Smooth muscle cell (in vitro differentiated cells): ENCODE measurements around the gene NFATC2. TPM values are rescaled to one million over a fixed set of nuclear protein-coding genes. Genes with fewer than 3 reads are reported as not detected.

ENCODE experiments used
- DNase-seq: peaks from one replicate; lab custom pipeline; 2025; ENCODE audit not compliant: unreplicated experiment; lab: John Stamatoyannopoulos, UW
- H2AFZ ChIP-seq: fragments of 200-600 bp; sonication (generic); 2 replicates; pipeline ENCODE4 v1.6.0; 2016; ENCODE audit warnings: antibody characterized with exemption, low read depth, mild to moderate bottlenecking
- H3F3A ChIP-seq: fragments of 200-600 bp; sonication (generic); 2 replicates; pipeline ENCODE4 v1.6.0; 2017; ENCODE audit warnings: antibody characterized with exemption, low read depth
- H3K27ac ChIP-seq: fragments of 200-600 bp; sonication (generic); 2 replicates; pipeline ENCODE4 v1.5.1; 2016; ENCODE audit warnings: low read depth, mild to moderate bottlenecking
- H3K27me3 ChIP-seq: fragments of 200-600 bp; sonication (generic); 2 replicates; pipeline ENCODE4 v1.6.1; 2016; ENCODE audit warnings: low read depth, mild to moderate bottlenecking
- H3K36me3 ChIP-seq: fragments of 200-600 bp; sonication (generic); 2 replicates; pipeline ENCODE4 v1.5.1; 2016; ENCODE audit warnings: low read depth
- H3K4me1 ChIP-seq: fragments of 200-600 bp; sonication (generic); 2 replicates; pipeline ENCODE4 v1.5.1; 2016; ENCODE audit warnings: low read depth
- H3K4me2 ChIP-seq: fragments of 200-600 bp; sonication (generic); 2 replicates; pipeline ENCODE4 v1.6.0; 2016; ENCODE audit warnings: mild to moderate bottlenecking
- H3K4me3 ChIP-seq: fragments of 200-600 bp; sonication (generic); 2 replicates; pipeline ENCODE4 v1.5.1; 2016; ENCODE audit warnings: mild to moderate bottlenecking
- H3K79me2 ChIP-seq: fragments of 200-600 bp; sonication (generic); 2 replicates; pipeline ENCODE4 v1.6.0; 2016; ENCODE audit warnings: low read depth, mild to moderate bottlenecking
- H3K9ac ChIP-seq: fragments of 200-600 bp; sonication (generic); 2 replicates; pipeline ENCODE4 v1.6.0; 2016; ENCODE audit warnings: low read depth
- H3K9me3 ChIP-seq: fragments of 200-600 bp; sonication (generic); replicated peaks from 2 replicates; pipeline ENCODE4 v1.5.1; 2016; ENCODE audit warnings: low read depth
- H4K20me1 ChIP-seq: fragments of 200-600 bp; sonication (generic); 2 replicates; pipeline ENCODE4 v1.6.0; 2016; ENCODE audit warnings: low read depth
- WGBS: methylation state at CpG from one replicate; pipeline ENCODE4 v1.1.7; 2016; ENCODE audit warnings: low lambda C conversion rate; 5-methylcytosine and 5-hydroxymethylcytosine counted together
- polyA plus RNA-seq: library from polyadenylated mRNA; unstranded; fragments of >200 nt; fragmentation: Nextera tagmentation; extraction: Ambion mirVana; gene quantifications from 2 replicates; pipeline ENCODE4 v1.2.1, GENCODE V29; 2016
- total RNA-seq: library from RNA; depleted of rRNA; stranded (reverse); fragments of >200 nt; gene quantifications from 2 replicates; pipeline ENCODE4 v1.2.3, GENCODE V29; 2014
- TF ChIP-seq, protein P1 (sequence below): fragments of 200-600 bp; sonication (generic); IDR thresholded peaks from 2 replicates; pipeline ENCODE4 v1.5.1; 2017; ENCODE audit warnings: borderline replicate concordance, mild to moderate bottlenecking, antibody characterized with exemption; ENCODE audit not compliant: insufficient read depth, poor library complexity, severe bottlenecking

Gene NFATC2
- total and polyA plus RNA-seq, 2 experiments from 2014 or later: 5.8 to 8.4 TPM

DNA sequence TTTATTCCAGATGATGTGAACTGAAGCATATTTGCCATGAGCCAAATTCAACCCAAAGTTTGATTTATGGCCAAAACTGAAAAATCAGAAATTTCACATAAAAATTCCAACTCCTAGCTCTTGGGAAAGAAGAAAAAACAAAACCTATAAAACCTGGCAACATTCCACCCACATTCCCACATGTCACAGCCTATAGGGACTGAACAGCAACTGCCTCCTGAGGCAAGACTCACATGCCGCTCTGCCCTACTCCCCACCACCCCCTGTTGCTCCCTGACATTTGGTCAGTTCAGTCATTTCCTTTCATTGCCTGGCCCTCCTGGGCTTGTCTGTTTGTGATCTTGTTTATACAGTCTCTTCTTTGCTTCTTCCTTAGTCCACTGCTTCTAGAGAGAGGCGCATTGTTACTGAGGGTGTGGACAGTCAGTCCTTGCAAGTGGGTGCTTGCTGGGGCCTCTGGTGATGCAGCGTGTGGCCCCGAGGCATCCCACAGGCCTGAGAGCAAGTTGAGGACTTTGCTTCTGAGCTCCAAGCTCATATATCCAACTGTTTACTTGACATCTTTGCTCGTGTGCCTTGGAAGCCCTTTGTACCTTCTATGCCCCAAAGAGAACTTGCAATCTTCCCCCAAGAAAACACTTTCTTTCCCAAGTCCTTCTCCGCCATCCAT lies 31.4 kb downstream of the NFATC2 start:
- Histone ChIP-seq H3K9me3 (no peaks in the 10 kb centered on the region), H3K79me2 (no peaks in the 10 kb centered on the region), H3K4me3 (no peak overlapping the region), H3K9ac (no peak overlapping the region), H2AFZ (no peak overlapping the region), H4K20me1 (no peaks in the 10 kb centered on the region), H3K4me1 (no peaks in the 10 kb centered on the region), H3K27ac (no peak overlapping the region), H3K36me3 (no peaks in the 10 kb centered on the region), H3K27me3 (no peaks in the 10 kb centered on the region), H3K4me2 (no peak overlapping the region), H3F3A (peaks cover 4% of the 10 kb centered on the region)
- 93% methylated on average over 6 of the region's 6 CpGs for WGBS
- TF ChIP-seq, protein P1, sequence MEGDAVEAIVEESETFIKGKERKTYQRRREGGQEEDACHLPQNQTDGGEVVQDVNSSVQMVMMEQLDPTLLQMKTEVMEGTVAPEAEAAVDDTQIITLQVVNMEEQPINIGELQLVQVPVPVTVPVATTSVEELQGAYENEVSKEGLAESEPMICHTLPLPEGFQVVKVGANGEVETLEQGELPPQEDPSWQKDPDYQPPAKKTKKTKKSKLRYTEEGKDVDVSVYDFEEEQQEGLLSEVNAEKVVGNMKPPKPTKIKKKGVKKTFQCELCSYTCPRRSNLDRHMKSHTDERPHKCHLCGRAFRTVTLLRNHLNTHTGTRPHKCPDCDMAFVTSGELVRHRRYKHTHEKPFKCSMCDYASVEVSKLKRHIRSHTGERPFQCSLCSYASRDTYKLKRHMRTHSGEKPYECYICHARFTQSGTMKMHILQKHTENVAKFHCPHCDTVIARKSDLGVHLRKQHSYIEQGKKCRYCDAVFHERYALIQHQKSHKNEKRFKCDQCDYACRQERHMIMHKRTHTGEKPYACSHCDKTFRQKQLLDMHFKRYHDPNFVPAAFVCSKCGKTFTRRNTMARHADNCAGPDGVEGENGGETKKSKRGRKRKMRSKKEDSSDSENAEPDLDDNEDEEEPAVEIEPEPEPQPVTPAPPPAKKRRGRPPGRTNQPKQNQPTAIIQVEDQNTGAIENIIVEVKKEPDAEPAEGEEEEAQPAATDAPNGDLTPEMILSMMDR: no peak
- DNase-seq: no peak

DNA sequence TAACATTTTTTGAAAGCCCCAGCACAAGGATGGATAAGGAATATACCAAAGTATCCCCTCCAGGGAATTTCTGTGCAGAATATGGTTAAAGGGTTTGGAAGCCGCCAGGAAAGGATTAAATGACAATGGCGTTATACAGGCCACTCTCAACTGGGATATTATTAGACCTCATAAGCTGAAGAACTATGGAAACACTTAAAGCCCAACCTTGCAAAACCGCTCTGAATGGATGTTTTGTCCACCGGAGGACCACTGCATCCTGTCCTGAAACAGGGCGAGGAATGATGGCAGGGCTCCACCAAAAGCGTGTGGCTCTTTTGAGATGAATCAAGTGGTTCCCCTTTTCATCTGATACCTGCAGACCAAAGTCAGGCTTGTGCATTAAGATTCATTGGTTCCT lies 32.4 kb downstream of the NFATC2 start:
- no peak overlapping the region for H3K4me3 ChIP-seq
- H3K27ac ChIP-seq: no peak overlapping the region
- no peaks in the 10 kb centered on the region for H4K20me1 ChIP-seq
- peaks cover 4% of the 10 kb centered on the region for H3F3A ChIP-seq
- H3K4me1 ChIP-seq: no peaks in the 10 kb centered on the region
- WGBS: 93% methylated on average over 6 of the region's 6 CpGs
- H2AFZ ChIP-seq: no peak overlapping the region
- no peaks in the 10 kb centered on the region for H3K27me3 ChIP-seq
- H3K36me3 ChIP-seq: no peaks in the 10 kb centered on the region
- DNase-seq: no peak
- no peak overlapping the region for H3K4me2 ChIP-seq
- no peak overlapping the region for H3K9ac ChIP-seq
- no peaks in the 10 kb centered on the region for H3K9me3 ChIP-seq
- TF ChIP-seq, protein P1: no peak
- no peaks in the 10 kb centered on the region for H3K79me2 ChIP-seq

DNA sequence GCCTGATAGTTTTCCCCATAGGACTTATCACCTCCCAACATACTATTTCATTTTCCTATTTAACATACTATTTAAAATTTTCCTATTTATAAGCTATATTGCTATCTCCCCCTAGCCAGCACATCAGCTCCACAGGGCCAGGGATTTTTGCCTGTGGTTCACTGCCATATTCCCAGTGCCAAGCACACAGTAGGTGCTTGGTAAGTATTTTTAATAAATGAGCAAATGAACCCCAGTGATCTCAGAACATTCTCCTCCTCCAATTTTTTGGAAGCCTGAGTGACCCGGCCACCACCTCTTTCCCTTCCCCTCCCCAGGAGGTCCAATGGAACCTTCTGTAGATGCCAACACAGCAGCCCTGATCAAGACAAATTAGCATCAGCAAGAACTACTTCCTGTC lies 33.3 kb downstream of the NFATC2 start:
- TF ChIP-seq, protein P1: no peak
- H3F3A ChIP-seq: peaks cover 4% of the 10 kb centered on the region
- H3K4me2 ChIP-seq: no peak overlapping the region
- H4K20me1 ChIP-seq: no peaks in the 10 kb centered on the region
- no peaks in the 10 kb centered on the region for H3K4me1 ChIP-seq
- no peak overlapping the region for H3K4me3 ChIP-seq
- H3K27ac ChIP-seq: no peak overlapping the region
- no peaks in the 10 kb centered on the region for H3K9me3 ChIP-seq
- H3K36me3 ChIP-seq: no peaks in the 10 kb centered on the region
- no peak for DNase-seq
- no peak overlapping the region for H2AFZ ChIP-seq
- H3K9ac ChIP-seq: no peak overlapping the region
- 92% methylated on average over 1 of the region's 1 CpG for WGBS
- H3K27me3 ChIP-seq: no peaks in the 10 kb centered on the region
- no peaks in the 10 kb centered on the region for H3K79me2 ChIP-seq

DNA sequence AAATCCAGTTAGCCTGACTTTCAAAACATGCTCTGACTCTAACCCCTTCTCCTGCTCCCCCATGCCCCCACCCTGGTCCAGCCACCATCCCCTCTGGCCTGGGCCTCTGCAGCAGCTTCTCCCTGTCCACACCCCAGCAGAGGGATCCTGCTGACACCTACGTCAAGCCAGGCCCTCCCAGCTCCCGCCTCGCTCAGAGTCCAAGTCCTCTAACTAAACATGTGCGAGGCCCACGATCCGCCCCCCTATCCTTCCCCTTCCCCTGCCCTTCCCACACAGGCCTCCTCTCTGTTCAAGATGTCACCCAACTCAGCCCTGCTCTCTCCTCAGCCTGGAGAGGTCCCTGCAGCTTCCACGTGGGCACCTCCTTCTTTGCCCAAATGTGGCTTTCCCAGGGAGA lies 33.7 kb downstream of the NFATC2 start:
- DNase-seq: no peak
- Histone ChIP-seq H3K36me3 (no peaks in the 10 kb centered on the region), H3K79me2 (no peaks in the 10 kb centered on the region), H3K9me3 (no peaks in the 10 kb centered on the region), H2AFZ (no peak overlapping the region), H3K27me3 (no peaks in the 10 kb centered on the region), H4K20me1 (no peaks in the 10 kb centered on the region), H3K9ac (no peak overlapping the region), H3K4me1 (no peaks in the 10 kb centered on the region), H3F3A (peaks cover 4% of the 10 kb centered on the region), H3K27ac (no peak overlapping the region), H3K4me2 (no peak overlapping the region), H3K4me3 (no peak overlapping the region)
- 95% methylated on average over 6 of the region's 7 CpGs for WGBS
- TF ChIP-seq, protein P1: no peak
